ENCODE results near the gene ANKRD35. TPM values are rescaled to one million over a fixed set of nuclear protein-coding genes. Genes with fewer than 3 reads are reported as not detected.
"Not testable (repeated sequence)": the region's sequence is repeated elsewhere in the genome, so short reads cannot be mapped to it uniquely, and the experiment has no call there.

The ANKRD35 gene
- total RNA-seq, 1 donor from 2014 or later = 0.33 TPM

DNA sequence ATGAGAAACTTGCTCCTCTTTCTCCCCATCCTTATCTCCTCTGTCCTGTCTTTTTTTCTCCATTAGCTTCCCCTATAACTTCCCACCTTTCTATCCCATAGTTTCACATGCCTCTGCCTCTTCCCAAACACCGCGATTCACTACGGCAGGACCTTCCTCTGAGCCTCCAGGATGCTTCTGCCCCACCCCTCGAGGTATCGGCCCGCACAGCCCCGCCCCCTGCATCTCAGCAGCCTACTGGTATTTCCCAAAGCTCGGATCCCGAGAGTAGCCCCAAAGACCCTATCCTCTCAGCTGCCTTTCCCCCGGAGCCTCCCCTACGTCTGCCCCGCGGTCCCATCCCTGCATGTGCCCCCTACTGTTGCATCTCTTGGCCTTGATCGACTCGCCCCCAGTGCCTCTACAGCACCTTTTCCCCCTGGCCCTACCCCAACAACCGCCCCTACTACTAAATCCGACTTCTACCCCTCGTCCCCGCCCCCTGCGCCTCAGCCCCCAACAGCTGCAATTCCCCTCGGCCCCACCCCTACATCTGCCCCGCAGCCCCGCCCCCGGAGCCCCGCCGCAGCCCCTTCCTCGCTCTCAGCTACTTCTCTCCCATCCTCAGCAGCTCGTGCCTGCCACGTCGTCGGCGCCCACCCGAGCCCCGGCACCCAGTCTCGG, 27.3 kb downstream of the ANKRD35 start:
- DNase-seq (ENCODE audit: low read depth, low spot score) = no peak

DNA sequence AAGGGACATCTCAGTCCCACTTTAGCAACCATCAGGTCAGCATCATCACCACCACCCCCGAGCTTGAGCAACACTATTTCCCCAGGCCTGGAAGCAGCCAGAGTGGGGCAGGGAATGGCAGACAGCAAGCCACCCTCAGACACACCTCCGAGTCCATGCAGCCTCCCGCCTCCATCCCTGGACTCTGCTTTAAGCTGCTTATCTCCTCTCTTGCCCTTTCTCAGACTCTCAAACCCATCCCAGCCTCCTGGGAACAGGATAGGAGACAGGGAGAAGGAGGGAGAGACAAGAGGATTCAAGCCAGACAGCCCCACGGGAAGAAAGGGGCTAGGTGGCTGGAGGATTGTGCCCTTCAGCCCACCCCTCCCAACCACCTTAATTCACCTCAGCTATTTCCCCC, 28.5 kb downstream of the ANKRD35 start:
- no peak for DNase-seq (ENCODE audit: low read depth, low spot score)

GRCh38 chr1:145855426-145855948, 30.2 kb downstream of the ANKRD35 start:
- no peak for DNase-seq (ENCODE audit: low read depth, low spot score)

GRCh38 chr1:145849356-145850160, 36.1 kb downstream of the ANKRD35 start:
- peak; percentile 49 for DNase-seq (ENCODE audit: low read depth, low spot score)

GRCh38 chr1:145847827-145848226, 37.8 kb downstream of the ANKRD35 start:
- no peak for DNase-seq (ENCODE audit: low read depth, low spot score)

- no peak for DNase-seq (ENCODE audit: low read depth, low spot score)
Observed at GRCh38 chr1:145846201-145846612, 39.5 kb downstream of the ANKRD35 start.

- peak; percentile 24 for DNase-seq (ENCODE audit: low read depth, low spot score)
Observed at GRCh38 chr1:145845514-145846161, 40.0 kb downstream of the ANKRD35 start, which contains the start of gene NUDT17. Gene NUDT17, plus strand, starts transcription at chr1:145845630. Its CDS starts 11 bp downstream, at chr1:145845641.

DNA sequence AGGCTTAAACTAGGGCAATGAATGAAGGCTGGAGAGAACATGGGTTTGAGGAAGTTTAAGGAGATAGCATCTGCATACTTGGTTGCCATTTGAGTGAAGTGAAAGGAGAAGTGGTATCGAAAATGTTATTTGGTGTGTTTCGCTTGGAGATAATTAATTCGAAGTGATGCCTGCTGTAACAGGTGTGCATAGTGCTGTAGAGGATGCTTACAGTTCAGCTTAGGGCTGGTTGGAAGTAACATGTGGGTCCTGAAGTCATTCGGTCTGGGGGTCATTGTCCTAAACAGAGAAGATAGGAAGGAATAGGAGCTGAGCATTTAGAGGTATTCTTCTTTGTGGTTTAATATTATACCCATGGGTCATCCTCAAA, 40.5 kb downstream of the ANKRD35 start:
- no peak for DNase-seq (ENCODE audit: low read depth, low spot score)

DNA sequence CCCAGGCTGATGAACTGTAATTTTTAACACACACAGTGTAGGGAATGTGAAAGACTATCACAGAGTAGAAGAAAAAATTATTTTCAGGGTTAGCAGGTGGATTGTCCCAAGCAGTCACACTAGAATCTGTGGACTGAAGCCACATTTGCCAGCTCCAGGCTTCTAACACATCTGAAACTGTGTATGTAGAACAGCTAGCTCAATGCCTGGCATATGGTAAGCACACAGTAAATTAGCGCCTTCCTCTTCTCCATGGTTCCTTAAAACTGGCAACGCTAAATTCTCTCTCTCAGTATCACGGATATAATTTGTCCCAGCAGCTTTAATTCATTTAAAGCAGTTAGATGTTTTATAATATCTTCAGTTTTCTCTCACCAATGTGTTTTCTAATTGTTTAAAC, 42.6 kb downstream of the ANKRD35 start:
- no peak for DNase-seq (ENCODE audit: low read depth, low spot score)

GRCh38 chr1:145837656-145838055, 48.0 kb downstream of the ANKRD35 start:
- DNase-seq (ENCODE audit: low read depth, low spot score) = no peak

DNA sequence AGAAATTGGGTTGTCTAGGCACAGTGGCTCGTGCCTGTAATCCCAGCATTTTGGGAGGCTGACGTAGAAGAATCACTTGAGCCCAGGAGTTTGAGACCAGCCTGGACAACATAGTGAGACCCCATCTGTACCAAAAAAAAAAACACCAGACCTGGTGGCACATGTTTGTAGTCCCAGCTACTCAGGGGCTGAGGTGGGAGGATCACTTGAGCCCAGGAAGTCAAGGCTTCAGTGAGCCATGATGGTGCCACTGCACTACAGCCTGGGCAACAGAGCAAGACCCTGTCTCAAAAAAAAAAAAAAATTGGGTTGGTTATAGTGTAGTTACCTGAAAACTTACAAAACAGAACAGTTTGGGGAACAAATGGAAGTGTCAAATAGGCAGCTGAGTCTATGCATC, 54.9 kb downstream of the ANKRD35 start:
- not testable (repeated sequence) for DNase-seq (ENCODE audit: low read depth, low spot score)

- no peak for DNase-seq (ENCODE audit: low read depth, low spot score)
Observed at GRCh38 chr1:145828367-145829026, 57.2 kb downstream of the ANKRD35 start.

- no peak for DNase-seq (ENCODE audit: low read depth, low spot score)
Observed at GRCh38 chr1:145827966-145828365, 57.7 kb downstream of the ANKRD35 start.

DNA sequence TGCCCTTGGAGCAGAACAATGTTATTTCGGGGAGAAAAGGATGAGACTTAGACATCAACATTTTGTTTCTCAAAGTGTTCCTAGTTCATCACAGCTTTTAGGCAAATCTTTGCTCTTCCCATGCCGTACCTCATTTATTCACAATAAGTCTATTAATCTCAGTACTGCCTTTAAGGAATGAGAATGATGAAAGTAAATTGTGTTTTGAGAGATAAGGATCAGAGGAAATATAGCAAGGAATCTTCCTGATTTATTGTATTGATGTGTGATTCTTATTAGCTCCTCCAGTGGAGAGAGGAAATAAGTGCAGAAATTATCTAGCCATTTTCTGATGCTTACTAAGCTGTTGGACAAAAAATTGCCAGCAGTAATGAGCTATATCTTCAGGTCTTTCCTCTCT, 59.6 kb downstream of the ANKRD35 start:
- DNase-seq (ENCODE audit: low read depth, low spot score) = no peak

DNA sequence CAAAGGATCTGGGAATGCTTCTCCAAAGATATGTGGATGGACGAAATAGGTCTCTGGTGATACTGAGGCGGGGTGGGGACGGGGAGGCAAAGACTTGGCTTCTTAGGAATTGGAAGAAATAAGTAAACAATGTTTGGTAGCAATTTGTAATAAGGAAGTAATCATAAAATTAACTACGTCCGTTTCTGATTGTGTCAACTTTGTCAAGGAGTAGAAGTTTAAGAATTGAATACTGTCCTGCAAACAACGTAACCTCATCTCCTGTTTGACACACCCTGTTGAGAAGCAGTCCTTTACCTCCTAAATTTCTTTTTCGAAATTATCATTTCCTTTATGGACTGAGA, 61.2 kb downstream of the ANKRD35 start:
- DNase-seq (ENCODE audit: low read depth, low spot score) = no peak

DNA sequence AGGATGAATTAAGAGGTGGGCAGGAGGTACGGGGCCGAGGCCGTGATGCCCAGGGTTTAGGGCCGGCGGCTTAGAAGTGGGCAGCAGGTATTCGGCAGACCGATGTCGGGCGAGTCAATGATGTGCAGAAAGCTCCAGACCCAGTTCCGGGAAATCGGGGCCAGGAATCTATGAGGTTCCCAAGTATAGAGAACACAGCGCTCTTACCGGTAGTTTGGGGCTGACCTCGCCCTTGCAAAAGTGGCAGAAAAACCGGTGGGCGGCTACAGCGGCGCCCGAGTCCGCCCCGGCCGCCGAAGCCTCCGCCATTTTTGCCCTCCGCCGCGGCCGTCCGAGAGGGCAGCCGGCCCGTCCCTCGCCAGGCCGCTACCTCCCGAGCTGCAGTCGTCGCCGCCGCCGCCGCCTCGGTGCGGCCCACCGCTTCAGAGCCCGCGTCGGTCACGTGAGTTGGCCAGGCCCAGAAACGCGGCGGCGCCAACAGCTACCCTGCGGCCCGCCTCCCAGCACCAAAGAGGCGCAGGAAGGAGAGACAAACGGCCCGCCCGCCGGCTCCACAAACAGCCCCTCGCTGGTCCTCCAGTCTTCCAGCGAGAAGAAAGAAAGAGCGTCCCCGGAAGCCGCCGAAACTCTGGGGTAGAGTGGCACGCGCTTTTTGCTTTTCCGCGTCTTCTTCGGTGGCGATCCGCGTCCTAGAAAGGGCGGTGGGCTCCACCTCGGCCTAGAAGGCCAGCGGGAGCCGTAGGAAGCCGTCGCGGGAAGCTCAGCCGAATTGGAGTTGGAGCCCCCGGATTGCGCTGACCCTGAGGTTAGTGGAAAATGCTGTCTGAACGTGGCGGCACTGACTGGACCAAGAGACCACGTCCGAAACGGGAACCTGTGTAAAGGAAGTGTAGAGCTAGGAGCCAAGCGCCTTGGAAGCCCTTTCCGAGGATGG, 61.8 kb downstream of the ANKRD35 start, which contains the start of the genes POLR3C and RNF115:
Gene POLR3C (plus strand): TSS at position 636 of the 934 bp plus-strand sequence. CDS start 1,577 bp downstream, outside the sequence.
Gene RNF115 (minus strand): TSS at position 531 of the 934 bp plus-strand sequence. CDS start 222 bp downstream, at position 309.
- peak; percentile 68 for DNase-seq (ENCODE audit: low read depth, low spot score)

DNA sequence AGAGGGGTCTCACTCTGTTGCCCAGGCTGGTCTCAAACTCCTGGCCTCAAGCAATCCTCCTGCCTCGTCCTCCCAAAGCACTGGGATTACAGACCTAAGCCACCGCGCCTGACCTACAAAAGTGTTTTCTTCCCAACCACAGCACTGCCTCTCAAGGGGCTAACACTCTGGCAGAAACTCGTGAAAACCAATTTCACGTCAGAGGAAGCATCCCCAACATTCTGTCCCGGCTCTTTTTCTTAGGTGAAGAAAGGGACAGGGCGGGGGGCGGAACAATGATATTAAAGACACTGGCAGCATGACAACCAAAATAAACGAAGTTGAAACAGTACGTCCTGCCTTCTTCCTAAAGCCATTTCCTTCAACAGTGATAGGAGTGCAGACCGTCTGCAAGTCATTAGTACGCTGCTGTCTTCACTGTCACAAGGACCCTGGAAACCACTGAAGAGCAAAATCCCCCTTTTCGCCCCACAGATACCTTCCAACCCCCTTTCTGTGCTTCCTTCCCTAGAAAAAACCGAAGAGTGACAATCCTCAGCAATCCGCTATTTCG, 62.8 kb downstream of the ANKRD35 start:
- not testable (repeated sequence) for DNase-seq (ENCODE audit: low read depth, low spot score)

DNA sequence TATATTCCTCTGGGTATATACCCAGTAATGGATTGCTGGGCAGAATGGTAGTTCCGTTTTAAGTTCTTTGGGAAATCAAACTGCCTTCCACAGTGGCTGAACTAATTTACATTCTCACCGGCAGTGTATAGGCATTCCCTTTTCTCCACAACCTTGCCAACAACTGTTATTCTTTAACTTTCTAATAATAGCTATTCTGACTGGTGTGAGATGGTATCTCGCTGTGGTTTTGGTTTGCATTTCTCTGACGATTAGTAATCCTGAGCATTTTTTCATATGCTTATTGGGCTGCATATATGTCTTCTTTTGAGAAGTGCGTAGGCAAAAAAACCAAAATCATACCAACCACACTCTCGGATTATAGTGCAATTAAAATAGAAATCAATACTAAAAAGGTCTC, 67.6 kb downstream of the ANKRD35 start:
- not testable (repeated sequence) for DNase-seq (ENCODE audit: low read depth, low spot score)
